C4-2B (cell line): ENCODE measurements around the gene INPP4A.
A peak's percentile ranks its signal among the peaks of the same experiment; 100 is the strongest.

Experiments used
- H3K27ac ChIP-seq: fragments of 450-650 bp; 2 replicates; pipeline ENCODE4 v1.5.1; 2017
- ZFX ChIP-seq: fragments of 450-650 bp; IDR thresholded peaks from 2 replicates; pipeline ENCODE4 v1.6.1; 2017
- TF ChIP-seq, protein P1 (sequence below): fragments of 450-650 bp; conservative IDR thresholded peaks from 2 replicates; pipeline ENCODE4 v1.5.1; 2017; ENCODE audit warnings: mild to moderate bottlenecking

INPP4A gene

DNA sequence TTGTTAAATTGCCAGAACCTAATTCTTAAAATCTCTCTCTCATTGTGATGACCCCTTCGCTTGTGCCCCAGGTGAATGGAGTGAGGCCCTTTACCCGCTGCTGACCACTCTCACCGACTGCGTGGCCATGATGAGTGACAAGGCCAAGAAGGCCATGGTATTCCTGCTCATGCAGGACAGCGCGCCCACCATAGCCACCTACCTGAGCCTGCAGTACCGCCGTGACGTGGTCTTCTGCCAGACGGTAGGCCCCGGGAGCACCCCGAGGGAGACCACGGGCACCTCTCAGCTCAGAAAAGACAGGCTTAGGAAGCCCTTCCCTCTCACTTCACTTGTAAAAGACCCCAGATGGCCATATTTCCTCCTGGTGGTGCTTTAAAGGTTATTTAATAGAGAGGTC is 118.7 kb downstream of the INPP4A start:
- TF ChIP-seq, protein P1, sequence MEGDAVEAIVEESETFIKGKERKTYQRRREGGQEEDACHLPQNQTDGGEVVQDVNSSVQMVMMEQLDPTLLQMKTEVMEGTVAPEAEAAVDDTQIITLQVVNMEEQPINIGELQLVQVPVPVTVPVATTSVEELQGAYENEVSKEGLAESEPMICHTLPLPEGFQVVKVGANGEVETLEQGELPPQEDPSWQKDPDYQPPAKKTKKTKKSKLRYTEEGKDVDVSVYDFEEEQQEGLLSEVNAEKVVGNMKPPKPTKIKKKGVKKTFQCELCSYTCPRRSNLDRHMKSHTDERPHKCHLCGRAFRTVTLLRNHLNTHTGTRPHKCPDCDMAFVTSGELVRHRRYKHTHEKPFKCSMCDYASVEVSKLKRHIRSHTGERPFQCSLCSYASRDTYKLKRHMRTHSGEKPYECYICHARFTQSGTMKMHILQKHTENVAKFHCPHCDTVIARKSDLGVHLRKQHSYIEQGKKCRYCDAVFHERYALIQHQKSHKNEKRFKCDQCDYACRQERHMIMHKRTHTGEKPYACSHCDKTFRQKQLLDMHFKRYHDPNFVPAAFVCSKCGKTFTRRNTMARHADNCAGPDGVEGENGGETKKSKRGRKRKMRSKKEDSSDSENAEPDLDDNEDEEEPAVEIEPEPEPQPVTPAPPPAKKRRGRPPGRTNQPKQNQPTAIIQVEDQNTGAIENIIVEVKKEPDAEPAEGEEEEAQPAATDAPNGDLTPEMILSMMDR: no peak
- no peak for TF ChIP-seq ZFX
- no peak overlapping the region for H3K27ac ChIP-seq

DNA sequence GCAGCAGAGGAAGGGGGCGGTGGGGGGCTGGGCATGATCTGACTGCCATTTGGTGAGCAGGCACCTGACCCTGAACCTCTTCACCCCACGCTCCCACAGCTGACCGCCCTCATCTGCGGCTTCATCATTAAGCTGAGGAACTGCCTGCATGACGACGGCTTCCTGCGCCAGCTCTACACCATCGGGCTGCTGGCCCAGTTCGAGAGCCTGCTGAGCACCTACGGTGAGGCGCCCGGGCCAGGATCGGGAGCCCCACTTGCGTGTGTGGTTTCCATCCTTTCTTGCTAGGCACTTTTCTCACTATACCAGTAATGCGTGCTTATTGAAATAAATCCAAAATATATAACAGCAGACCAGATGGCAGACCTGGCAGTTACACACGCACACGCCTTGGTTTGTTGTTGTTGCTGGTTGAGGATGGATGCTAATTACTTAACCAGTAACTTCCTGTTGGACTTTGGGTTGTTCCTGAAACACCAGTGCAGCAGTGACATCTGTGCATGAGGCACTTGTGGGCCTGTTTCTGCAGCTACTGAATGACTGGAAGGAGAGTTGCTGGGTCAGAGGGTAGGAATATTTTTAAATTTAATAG is 120.0 kb downstream of the INPP4A start:
- H3K27ac ChIP-seq: no peak overlapping the region
- TF ChIP-seq ZFX: no peak
- TF ChIP-seq, protein P1: no peak

DNA sequence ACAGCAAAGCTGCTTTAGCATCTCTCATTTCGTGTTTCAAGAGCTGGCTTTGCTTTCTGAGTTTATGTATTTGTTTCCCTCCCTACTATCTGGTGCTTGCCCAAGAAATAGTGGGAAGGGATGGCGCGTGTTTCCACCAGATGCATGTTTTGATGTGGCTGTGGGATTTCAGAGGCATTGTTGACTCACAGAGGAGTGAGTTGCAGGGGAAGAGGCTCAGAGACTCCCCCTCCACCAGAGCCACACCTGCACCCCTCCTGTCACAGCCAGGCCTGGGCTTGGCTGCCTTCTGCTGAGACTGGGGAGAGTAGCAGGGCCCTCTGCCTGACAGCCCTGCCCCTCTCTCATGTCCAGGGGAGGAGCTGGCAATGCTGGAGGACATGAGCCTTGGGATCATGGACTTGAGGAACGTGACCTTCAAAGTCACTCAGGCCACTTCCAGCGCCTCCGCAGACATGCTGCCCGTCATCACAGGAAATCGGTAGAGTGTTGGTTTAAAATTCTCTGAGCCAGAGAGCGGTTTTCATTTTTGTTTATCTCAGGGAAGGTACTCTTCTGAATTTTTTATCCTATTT is 120.7 kb downstream of the INPP4A start:
- TF ChIP-seq, protein P1: no peak
- TF ChIP-seq ZFX: no peak
- no peak overlapping the region for H3K27ac ChIP-seq

DNA sequence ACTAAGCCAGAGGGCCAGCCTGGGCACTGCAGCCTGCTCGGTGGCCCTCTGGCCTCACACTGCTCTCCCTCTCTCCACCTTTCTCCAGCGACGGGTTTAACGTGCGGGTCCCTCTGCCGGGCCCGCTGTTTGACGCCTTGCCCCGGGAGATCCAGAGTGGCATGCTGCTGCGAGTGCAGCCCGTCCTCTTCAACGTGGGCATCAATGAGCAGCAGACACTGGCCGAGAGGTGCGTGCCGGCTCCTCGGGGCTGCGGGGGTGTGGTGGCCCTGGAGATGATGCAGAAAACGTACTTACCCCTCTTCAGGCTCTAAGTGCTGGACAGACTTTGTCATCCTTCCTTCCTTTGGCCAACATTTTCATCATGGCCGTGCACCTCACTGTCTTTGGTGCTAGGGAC is 121.3 kb downstream of the INPP4A start:
- no peak overlapping the region for H3K27ac ChIP-seq
- no peak for TF ChIP-seq ZFX
- TF ChIP-seq, protein P1: no peak

DNA sequence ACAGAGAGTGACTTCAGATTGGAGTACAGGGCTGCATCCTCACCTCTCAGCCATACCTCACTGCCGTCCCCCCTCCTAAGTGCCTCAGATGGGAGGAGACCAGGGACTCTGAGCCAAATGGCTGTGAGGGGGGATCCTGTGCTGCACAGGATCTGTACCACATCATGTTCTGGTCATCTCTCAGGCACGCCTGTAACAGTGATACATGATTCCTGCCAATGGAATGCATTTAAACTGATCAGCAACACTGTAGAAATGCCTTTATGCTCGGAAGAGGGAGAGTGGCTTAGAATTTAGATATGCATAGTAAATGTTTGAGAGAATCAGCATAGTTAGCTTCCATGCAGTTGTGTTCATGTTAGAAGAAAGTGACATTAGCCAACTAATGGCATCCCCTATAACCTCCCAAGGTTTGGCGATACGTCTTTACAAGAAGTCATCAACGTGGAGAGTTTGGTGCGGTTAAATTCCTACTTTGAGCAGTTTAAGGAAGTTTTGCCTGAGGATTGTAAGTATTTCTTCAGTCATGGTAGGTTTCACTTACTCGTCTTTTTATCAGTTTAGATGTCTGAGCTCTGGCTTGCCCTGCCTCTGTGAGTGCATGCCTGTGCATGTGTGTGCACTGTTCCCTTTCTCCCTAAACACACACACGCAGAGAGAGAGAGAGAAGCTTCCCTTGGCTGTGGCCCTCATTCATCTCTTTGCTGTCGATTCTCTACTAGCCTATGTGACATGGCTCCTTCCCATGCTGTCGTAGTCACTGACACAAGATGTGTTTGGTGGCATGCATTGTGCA is 123.7 kb downstream of the INPP4A start:
- TF ChIP-seq, protein P1: no peak
- TF ChIP-seq ZFX: no peak
- H3K27ac ChIP-seq: no peak overlapping the region

DNA sequence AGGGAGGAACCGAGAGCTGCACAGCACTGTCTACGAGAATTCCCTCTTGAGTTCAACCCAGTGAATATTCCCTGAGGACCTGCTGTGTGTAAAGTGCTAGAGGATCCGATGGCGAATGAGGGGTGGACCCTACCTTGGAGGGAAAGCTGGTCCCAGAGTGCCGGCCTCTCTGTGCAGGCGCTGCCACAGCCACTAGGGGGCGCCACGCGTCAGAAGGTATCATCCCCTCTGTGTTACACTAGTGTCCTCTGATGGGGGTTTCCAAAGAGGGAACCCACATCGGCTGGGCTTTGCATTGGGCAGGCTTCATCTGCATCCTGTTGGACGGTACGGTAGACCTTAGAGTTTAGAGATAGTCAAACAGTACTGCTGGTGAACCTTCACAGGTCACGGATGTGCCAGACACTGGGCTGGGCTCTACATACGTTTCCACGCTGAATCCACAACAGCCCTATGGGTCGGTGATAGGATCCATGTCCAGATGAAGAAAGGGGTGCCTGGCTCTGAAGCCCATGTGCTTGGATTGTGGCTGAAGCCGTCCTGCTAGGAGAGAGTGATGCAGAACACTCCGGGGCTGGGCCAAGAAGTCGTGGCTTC is 124.6 kb downstream of the INPP4A start:
- TF ChIP-seq, protein P1: peak; percentile 92
- no peak for TF ChIP-seq ZFX

DNA sequence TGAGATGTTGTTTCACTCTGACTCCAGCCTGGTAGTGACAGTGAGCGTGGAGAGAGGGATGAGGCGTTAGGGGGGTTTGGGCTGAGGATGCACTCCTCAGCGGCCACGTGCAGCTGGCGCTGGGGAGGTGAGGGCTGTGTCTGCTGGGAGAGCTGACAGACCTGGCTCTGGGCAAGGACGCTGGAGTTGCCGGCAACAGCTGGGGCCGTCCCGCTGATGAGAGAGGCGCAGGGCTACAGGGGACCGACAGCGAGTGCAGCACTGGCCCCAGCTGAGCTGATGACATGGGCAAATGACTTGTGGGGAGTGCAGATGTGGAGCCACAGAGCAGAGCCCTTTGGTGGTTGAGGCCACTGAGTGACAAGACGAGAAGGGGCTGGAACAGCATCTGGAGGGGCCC is 125.3 kb downstream of the INPP4A start:
- H3K27ac ChIP-seq: no peak overlapping the region
- TF ChIP-seq, protein P1: no peak
- TF ChIP-seq ZFX: no peak

More for the DNA sequence above, 124.6 kb downstream of the INPP4A start:
- no peak overlapping the region for H3K27ac ChIP-seq
